ENCODE results near the gene MARS1.
"Not testable (repeated sequence)": the region's sequence is repeated elsewhere in the genome, so short reads cannot be mapped to it uniquely, and the experiment has no call there.

Gene MARS1

DNA sequence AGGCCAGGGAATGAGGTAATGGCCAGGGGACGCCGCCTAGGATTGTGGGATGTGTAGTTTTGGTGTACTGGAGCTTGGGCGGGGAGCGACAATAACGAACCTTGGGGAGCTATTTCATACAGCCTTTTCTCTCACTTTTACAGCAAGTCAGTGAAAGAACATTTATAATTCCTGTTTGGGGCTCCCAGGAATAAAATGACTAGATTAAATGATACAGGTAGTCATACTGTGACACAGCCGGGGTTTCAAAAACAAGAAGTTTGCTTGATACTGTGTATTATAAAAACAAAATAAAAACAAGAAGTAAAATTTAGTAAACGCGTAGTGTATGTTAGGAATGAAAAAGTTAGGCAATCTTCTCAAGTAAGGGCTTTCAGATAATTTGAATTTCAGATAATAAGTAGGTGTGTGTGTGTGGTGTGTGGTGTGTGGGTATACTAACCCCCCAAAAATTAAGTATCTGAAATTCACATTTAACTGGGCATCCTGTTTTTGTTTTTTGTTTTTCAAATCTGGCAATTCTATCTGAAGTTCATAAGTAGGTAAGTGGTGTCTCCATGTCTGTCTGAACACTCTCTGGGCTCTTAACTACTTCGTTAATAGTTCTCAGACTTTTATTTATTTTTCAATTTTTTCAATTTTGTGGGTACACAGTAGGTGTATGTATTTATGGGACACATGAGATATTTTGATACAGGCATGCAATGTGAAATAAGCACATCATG, 59.6 kb downstream of the MARS1 start:
- in situ Hi-C loops (cut with HindIII; ENCODE audit: low sequenced_read_pairs): no loop called here

DNA sequence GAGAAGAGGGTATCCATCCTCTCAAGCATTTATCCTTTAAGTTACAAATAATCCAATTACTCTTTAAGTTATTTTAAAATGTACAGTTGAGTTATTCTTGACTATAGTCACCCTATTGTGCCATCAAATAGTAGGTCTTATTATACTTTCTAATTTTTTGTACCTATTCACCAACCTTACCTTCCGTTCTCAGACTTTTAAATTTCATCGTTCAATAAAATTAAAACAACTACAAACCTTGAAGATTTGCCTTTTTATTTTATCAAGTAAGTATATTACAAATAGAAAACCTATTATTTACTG, 60.1 kb downstream of the MARS1 start:
- in situ Hi-C loops (cut with HindIII; ENCODE audit: low sequenced_read_pairs): no loop called here

DNA sequence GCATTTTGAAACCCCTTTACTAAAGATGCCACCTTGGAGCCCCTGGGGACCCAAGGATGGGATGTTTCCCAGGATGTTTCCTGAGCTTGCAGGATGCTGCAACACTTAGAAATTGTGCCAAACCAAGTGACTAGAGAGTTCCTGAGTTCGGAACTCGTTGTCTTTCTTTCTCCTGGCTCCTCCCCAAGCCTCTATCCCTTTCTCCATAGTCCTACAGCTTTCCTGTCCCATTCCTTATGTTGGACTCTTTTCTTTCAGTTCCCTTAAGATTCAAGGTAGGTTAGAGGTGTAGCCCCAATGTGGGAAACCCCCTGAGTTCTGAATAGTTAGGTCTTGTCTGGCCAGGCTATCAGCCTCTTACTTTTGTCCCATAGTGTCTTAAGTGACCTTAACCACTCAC, 60.6 kb downstream of the MARS1 start:
- in situ Hi-C loops (cut with HindIII; ENCODE audit: low sequenced_read_pairs): no loop called here

DNA sequence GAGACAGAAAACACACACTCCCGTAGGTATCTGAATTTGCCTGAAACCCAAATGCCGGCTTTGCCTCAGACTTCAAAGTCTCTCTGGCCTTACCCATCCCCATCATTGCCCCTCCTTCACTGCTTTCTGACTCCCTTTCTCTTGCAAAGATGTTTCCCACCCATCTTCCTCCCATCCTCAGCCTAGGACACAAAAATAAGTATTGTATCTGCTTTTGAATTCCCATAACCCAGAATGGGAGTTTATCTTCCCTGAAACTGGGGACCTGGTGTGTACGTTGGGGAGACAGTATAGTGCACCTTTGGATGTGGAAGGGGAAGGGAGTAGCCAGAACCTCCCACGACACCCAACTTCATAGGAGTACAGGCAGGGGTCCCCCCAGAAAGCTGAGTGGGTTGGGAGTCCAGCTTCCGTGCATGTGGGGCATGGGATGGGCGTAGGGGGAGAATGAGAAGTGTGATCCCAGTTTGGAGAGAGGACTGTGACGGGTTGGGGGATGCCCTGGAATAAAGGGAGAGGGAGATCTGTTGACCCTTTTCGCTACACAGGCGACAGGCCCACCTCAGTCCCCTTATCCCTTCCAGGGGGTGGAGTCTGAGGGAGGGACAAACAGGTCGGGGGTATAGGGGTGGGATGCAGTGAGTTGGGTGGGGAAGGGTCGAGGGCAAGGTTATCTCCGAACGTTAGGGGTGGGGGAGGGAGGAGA, 61.5 kb downstream of the MARS1 start:
- in situ Hi-C loops (cut with HindIII; ENCODE audit: low sequenced_read_pairs): no loop called here

DNA sequence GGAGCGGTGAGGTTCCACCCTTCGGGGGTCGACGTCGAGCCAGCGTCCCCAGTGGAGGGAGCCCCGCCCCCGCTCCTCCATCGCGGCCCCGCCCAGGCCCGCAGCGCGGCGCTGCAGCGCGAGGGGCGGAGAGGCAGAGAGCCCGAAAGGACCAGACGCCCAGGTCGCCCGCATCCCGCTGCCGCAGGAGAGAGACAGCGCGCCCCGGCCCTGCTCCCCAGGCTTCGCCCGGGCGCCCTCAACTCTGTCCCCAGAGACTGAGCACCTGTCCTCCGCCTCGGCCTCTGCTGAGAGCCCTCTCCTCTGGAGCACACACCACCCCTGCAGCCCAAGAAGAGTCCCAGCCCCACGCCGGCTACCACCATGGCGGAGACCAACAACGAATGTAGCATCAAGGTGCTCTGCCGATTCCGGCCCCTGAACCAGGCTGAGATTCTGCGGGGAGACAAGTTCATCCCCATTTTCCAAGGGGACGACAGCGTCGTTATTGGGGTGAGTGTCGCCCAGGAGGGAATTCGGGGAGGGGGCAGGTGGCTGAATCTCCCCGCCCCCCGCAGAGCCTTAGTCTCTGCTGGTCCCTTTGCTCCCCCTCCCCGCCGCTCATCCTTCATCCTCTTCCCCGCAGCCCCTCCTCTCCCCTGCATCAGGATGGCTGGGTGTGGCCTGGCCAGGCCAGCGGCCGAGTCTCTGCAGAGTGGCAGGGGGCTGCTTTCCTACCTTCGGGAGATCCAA, 62.2 kb downstream of the MARS1 start, which contains the start of gene KIF5A:
Gene KIF5A, plus strand, starts transcription at position 136 of the 732 bp plus-strand sequence. Its CDS starts 228 bp downstream, at position 364.
- in situ Hi-C loops (cut with HindIII; ENCODE audit: low sequenced_read_pairs): no loop called here

DNA sequence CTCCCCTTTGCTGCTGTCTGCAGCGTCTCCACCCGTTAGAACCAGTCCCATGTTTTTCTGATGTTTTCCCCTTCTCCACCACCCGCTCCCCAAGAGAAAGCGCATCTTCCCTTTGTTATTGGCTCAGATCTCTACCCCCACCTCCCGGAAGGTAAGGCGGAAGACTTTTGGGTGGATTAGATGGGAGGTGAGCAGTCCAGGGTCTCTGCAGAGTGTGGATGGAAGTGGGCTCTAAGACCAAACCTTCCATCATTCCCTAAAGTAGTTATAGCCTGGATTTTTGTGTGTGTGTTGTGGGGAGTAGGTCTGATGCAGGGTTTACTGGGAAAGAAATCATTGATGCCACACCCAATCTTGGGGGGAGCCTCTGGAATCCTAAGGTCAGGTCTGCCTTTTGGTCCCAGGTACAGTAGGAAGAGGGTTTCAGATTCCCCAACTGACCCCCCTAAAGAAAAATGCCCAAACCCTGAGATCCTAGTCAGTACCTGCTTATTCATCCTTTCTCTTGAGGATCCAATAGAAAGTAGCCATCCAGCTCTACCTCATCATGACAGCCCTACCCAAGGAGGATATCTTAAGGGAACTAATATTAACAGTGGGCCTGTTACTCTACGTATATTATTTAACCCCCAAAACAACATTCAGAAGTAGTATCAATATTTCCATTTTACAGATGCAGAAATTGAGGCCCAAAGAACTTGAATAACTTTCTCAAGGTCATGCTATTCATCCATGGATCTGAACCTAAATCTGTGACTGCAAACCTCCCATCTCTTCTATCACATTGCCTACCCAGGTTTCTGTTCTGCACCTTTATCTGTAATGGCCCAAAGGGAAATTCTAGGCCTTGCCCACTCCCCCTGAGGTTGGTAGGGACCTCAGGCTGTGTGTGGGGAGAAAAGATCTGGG, 63.0 kb downstream of the MARS1 start:
- in situ Hi-C loops (cut with HindIII; ENCODE audit: low sequenced_read_pairs): no loop called here

DNA sequence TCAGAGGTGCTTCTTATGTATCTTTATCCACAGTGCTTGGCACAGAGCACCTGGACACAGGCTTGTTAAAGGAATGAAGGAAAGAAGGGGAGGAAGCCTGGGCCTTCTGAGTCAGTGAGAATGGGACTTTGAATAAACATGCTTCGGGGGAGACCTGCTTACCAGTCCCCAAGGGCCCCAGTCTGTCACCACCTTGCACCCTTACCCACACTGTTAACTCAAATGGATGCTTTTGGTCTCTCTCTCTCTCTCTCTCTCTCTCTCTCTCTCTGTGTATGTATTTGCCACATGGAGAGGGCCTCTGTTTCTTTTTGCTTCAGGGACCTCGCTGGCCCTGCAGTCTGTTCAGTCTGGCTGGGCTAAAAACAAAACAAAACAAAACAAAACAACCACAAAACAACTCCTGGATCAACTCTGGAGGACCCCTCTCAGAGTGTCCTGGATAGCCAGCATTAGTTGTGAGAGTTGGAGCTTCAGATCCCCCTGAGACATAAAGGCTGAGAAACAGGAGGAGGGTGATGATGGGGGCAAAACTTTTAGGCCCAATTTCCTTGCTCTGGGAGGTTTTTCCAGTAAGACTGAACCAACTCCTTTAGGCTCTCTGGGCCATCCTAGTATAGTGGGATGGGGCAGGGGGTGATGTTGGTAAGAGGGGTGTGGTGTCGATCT, 63.9 kb downstream of the MARS1 start:
- in situ Hi-C loops (cut with HindIII; ENCODE audit: low sequenced_read_pairs): no loop called here

DNA sequence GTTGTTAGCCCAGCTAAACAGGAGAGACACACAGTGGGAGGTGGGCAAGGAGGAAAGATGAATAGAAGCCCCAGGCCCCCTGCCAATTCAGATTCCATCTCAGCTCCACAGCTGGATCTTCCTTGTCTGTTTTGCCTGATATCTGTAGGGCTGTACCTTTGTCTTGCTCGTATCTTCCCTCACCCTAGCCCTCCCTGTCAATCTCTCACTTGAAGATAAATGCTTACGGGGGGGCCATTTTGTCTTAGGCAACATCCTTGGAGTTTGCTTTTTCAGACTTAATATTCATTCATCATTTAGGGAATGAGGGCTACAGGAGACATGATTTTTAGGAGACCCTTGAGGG, 64.4 kb downstream of the MARS1 start:
- in situ Hi-C loops (cut with HindIII; ENCODE audit: low sequenced_read_pairs): no loop called here

DNA sequence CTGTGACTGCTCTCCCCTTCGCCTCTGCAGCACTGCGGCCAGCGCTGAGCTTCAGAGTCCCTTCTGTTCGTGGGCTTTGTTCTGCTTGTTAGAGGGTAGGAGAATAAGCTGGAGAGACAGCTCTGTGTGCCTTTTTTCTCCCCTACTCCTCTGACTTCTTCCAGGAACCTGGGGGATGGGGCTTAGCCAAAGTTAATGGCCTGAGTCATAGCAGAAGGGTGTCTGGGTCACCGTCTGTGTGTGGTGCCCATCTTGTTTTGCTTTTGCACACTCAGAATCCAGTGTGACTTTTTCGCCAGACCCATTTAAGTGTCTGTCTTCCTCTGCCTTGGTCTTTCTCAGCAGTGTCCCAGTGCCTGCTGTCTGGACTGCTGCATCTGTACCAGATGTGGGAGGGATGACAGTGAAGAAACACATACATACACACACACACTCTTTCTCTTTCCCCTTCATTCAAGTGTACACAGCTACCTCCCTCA, 65.0 kb downstream of the MARS1 start:
- in situ Hi-C loops (cut with HindIII; ENCODE audit: low sequenced_read_pairs): no loop called here

DNA sequence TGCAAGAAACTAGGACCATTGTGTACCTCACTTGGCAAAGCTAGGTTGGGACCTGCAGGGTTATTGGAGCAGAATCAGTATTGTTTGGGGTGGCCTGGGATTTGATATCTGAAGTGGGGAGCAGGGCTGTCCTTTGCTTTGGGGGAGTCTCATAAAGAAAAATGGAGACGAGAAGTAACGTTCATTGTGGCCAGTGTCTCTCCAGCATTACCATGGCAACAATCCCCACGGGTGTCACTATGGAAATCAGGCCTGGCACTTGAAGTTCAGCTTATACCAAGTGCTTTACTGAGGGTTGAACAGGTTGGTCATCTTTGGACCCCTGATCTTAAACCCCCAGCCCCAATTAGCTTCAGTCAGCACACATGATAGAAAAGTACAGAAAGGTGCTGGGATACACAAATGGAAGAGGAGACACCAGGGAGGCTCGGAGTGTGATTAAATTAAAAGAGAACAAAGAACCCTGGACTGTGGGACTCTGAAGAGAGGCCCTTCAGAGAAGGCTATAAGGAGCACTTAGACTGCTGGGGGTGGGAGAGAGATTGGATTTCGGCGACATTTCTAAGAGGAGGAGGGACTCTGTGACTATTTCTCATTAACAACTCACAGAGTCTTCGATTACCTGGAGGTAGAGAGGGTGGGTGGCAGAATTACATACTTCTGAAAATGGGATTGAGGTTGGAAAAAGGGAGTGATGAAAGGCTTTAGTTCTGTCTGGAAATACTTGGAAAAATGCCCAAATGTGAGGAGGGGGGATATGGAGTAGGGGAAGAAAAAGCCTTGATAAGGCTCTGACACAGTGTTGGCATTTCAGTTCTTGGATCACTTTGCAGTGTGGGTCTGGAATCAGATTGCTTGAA, 65.7 kb downstream of the MARS1 start:
- in situ Hi-C loops (cut with HindIII; ENCODE audit: low sequenced_read_pairs): no loop called here

DNA sequence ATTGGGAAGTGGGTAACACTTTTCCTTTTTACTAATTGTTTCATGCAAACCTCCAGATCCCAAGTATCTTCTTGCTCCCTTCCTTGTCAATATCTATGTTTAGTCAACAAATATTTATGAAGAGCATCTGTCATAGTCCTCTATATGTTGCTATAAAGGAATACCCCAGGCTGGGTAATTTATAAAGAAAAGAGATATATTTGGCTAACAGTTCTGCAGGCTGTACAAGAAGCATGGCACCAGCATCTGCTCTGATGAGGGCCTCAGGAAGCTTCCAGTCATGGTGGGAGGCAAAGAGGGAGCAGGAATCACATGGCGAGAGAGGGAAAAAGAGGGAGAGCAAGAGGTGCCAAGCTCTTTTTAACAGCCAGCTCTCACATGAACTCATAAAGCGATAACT, 66.6 kb downstream of the MARS1 start:
- in situ Hi-C loops (cut with HindIII; ENCODE audit: low sequenced_read_pairs): no loop called here

DNA sequence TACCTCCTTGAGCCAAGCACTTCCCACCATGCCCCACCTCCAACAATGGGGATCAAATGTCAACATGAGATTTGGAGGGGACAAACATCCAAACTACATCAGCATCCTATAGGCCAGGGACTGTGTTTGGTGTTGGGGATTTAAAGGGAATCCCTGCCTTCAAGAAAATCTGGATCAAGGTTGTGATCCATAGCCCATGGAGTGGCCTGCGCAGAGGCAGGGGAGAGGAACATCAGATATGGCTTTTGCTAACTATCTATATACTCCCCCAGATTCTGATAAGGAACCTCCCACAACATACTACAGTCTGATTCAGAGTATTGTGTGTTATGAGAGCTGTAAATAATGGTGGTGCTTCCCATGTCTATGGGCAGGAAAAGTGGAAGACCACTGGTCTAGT, 67.0 kb downstream of the MARS1 start:
- in situ Hi-C loops (cut with HindIII; ENCODE audit: low sequenced_read_pairs): no loop called here

DNA sequence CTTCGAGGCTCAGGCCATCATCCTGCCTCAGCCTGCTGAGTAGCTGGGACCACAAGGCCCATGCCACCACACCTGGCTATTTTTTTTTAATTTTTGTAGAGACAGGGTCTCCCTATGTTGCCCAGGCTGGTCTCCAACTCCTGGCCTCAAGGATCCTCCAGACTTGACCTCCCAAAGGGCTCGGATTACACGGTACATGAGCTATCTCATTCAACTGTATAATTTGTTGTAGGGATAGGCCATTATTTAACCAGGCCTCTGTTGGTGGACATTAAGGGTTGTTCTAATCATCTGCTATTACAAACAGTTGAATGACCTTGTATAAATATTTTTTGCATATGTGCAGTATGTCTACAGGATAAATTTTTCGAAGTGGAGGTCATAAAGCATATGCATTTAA, 71.0 kb downstream of the MARS1 start:
- in situ Hi-C loops (cut with HindIII; ENCODE audit: low sequenced_read_pairs): no loop called here

DNA sequence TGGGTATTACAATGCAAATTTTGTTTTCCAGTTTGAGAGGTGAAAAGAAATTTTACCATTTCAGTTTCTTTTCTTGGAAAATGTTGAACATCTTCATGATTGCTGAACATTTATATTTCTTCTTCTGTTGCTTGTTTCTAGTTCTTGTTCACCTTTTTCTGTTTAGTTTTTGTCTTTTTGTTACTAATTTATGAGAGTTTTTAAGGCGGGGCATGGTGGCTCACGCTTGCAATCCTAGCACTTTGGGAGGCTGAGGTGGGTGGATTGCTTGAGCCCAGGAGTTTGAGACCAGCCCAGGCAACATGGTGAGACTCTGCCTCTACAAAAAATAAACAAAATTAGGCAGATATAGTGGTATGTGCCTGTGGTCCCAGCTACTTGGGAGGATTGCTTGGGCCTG, 72.6 kb downstream of the MARS1 start:
- in situ Hi-C loops (cut with HindIII; ENCODE audit: low sequenced_read_pairs): no loop called here

DNA sequence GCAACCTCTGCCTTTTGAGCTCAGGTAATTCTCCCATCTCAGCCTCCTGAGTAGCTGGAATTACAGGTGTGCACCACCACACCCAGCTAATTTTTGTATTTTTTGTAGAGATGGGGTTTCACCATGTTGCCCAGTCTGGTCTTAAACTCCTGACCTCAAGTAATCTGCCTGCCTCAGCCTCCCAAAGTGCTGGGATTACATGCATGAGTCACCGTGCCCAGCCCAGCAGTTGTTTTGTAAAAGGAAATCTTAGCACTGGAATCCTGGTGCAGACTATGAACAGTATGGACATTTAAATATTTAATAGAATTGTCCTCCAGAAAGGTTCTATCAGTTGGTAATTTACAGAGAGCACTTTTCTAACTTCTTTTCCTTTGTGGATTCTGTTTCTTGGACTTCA, 73.2 kb downstream of the MARS1 start:
- in situ Hi-C loops (cut with HindIII; ENCODE audit: low sequenced_read_pairs): not testable (repeated sequence)

DNA sequence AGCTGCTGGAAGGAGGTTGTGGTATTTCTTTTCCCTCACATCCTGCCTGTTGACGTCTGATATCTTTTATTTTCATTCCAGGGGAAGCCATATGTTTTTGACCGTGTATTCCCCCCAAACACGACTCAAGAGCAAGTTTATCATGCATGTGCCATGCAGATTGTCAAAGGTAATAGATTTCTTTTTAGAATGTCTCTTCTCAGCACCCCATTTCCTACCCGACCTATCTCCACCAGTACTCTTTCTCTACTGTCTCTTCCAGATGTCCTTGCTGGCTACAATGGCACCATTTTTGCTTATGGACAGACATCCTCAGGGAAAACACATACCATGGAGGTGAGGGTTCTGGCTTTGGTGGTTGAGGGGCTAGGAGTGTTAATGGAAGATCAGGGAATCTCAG, 75.5 kb downstream of the MARS1 start:
- in situ Hi-C loops (cut with HindIII; ENCODE audit: low sequenced_read_pairs): no loop called here

DNA sequence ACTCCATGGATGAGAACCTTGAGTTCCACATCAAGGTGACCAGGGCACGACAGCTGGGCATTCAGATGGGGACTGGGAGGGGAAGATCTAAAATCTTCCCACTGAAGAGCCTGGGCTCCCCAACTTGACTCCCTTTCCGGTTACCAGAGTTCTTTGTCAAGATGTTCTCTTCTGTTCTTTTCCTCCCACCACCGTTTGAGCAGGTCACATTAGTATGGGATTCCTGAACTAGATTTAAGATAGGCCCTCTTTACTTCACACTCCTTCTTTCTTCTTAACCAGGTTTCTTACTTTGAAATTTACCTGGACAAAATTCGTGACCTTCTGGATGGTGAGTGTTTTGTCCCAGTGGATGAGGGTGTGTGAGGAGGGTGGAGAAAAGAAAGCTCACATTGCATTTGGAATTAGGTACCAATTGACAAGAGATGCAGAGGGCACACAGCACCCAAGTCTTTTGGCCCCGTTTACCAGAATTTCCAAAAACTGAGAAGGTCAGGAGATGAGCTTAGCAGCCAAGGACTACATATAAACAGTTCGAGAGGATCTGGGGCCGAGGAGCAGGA, 76.4 kb downstream of the MARS1 start:
- in situ Hi-C loops (cut with HindIII; ENCODE audit: low sequenced_read_pairs): no loop called here
